H9 (cell line): ENCODE measurements around the gene SLC16A7. TPM values are rescaled to one million over a fixed set of nuclear protein-coding genes. Genes with fewer than 3 reads are reported as not detected.

Source experiments
- DNase-seq: peaks from one replicate; pipeline ENCODE4 v3.0.0-alpha.2; 2017
- H2AFZ ChIP-seq: one replicate; pipeline ENCODE4 v1.6.1; 2013; ENCODE audit warnings: mild to moderate bottlenecking, low read length, control low read depth, moderate library complexity
- H2AK5ac ChIP-seq: 2 replicates; pipeline ENCODE4 v1.6.1; 2013; ENCODE audit warnings: low read length, control low read depth, mixed read lengths; ENCODE audit not compliant: insufficient read length
- H2BK120ac ChIP-seq: one replicate; pipeline ENCODE4 v1.6.1; 2013; ENCODE audit warnings: low read depth, mild to moderate bottlenecking, low read length, control low read depth, inconsistent platforms; ENCODE audit not compliant: poor library complexity, severe bottlenecking
- H2BK12ac ChIP-seq: 2 replicates; pipeline ENCODE4 v1.6.1; 2013; ENCODE audit warnings: low read length, control low read depth, mixed read lengths, low read depth; ENCODE audit not compliant: insufficient read length
- H2BK15ac ChIP-seq: 2 replicates; pipeline ENCODE4 v1.6.1; 2013; ENCODE audit warnings: low read depth, low read length, control low read depth
- H2BK20ac ChIP-seq: one replicate; pipeline ENCODE4 v1.6.1; 2013; ENCODE audit warnings: low read depth, mild to moderate bottlenecking, low read length, control low read depth, inconsistent platforms; ENCODE audit not compliant: poor library complexity, severe bottlenecking
- H2BK5ac ChIP-seq: 2 replicates; pipeline ENCODE4 v1.6.1; 2013; ENCODE audit warnings: low read length, control low read depth, mixed read lengths; ENCODE audit not compliant: insufficient read length
- H3K14ac ChIP-seq: 2 replicates; pipeline ENCODE4 v1.6.1; 2013; ENCODE audit warnings: low read length, control low read depth; ENCODE audit not compliant: insufficient read depth
- H3K18ac ChIP-seq: 2 replicates; pipeline ENCODE4 v1.6.1; 2013; ENCODE audit warnings: low read depth, mild to moderate bottlenecking, mixed read lengths, low read length, control low read depth; ENCODE audit not compliant: insufficient read length
- H3K23ac ChIP-seq: 2 replicates; pipeline ENCODE4 v1.6.1; 2013; ENCODE audit warnings: low read length, control low read depth, mixed read lengths, low read depth; ENCODE audit not compliant: insufficient read length
- H3K23me2 ChIP-seq: 2 replicates; pipeline ENCODE4 v1.6.1; 2013; ENCODE audit warnings: low read depth, mild to moderate bottlenecking, mixed read lengths, low read length, control low read depth; ENCODE audit not compliant: insufficient read length, poor library complexity, severe bottlenecking
- H3K27ac ChIP-seq: 2 replicates; pipeline ENCODE4 v1.5.1; 2013; ENCODE audit warnings: low read length, control low read depth, mixed read lengths, low read depth; ENCODE audit not compliant: insufficient read length
- H3K27me3 ChIP-seq: 2 replicates; pipeline ENCODE4 v1.6.1; 2013; ENCODE audit warnings: low read length, control low read depth, inconsistent platforms; ENCODE audit not compliant: insufficient read depth
- H3K4ac ChIP-seq: 2 replicates; pipeline ENCODE4 v1.6.1; 2013; ENCODE audit warnings: low read depth, mild to moderate bottlenecking, control low read depth, inconsistent platforms, low read length, moderate library complexity
- H3K4me1 ChIP-seq: 2 replicates; pipeline ENCODE4 v1.6.1; 2013; ENCODE audit warnings: low read length, control low read depth, inconsistent platforms; ENCODE audit not compliant: insufficient read depth
- H3K4me2 ChIP-seq: 2 replicates; pipeline ENCODE4 v1.6.1; 2013; ENCODE audit warnings: low read length, control low read depth, mixed read lengths; ENCODE audit not compliant: insufficient read length, insufficient read depth
- H3K56ac ChIP-seq: 2 replicates; pipeline ENCODE4 v1.6.1; 2013; ENCODE audit warnings: low read depth, mild to moderate bottlenecking, mixed read lengths, low read length, control low read depth; ENCODE audit not compliant: insufficient read length
- H3K79me1 ChIP-seq: 2 replicates; pipeline ENCODE4 v1.6.1; 2013; ENCODE audit warnings: low read depth, mild to moderate bottlenecking, moderate library complexity, low read length, control low read depth, inconsistent platforms; ENCODE audit not compliant: insufficient read depth, poor library complexity, severe bottlenecking
- H3K79me2 ChIP-seq: 2 replicates; pipeline ENCODE4 v1.6.1; 2013; ENCODE audit warnings: low read length, control low read depth, inconsistent platforms; ENCODE audit not compliant: insufficient read depth
- H3K9ac ChIP-seq: 2 replicates; pipeline ENCODE4 v1.6.1; 2013; ENCODE audit warnings: low read length, control low read depth, mixed read lengths; ENCODE audit not compliant: insufficient read length; ENCODE audit errors: extremely low read depth
- H3K9me3 ChIP-seq: one replicate; pipeline ENCODE4 v1.6.1; 2013; ENCODE audit warnings: low read depth, low read length, inconsistent platforms; ENCODE audit not compliant: control insufficient read depth
- H3T11ph ChIP-seq: one replicate; pipeline ENCODE4 v1.6.1; 2013; ENCODE audit warnings: mild to moderate bottlenecking, low read length, control low read depth, inconsistent platforms
- H4K20me1 ChIP-seq: one replicate; pipeline ENCODE4 v1.6.1; 2013; ENCODE audit not compliant: control insufficient read depth, insufficient read length, insufficient read depth
- H4K5ac ChIP-seq: 2 replicates; pipeline ENCODE4 v1.6.1; 2013; ENCODE audit warnings: low read depth, mild to moderate bottlenecking, mixed read lengths, low read length, control low read depth; ENCODE audit not compliant: insufficient read length
- H4K8ac ChIP-seq: replicated peaks from 2 replicates; pipeline ENCODE4 v1.6.1; 2013; ENCODE audit warnings: low read length, control low read depth, mixed read lengths, low read depth; ENCODE audit not compliant: insufficient read length
- H4K91ac ChIP-seq: 2 replicates; pipeline ENCODE4 v1.6.1; 2013; ENCODE audit warnings: low read depth, mild to moderate bottlenecking, moderate library complexity, mixed read lengths, low read length, control low read depth; ENCODE audit not compliant: insufficient read length
- H3K27ac Mint-ChIP-seq, 3 experiments: 2 replicates in 2 of 3; 3 replicates in 1 of 3; pipeline ENCODE4 v1.8.0; 2020 to 2021; ENCODE audit warnings: mixed read lengths in 3 of 3, mild to moderate bottlenecking in 1 of 3, moderate library complexity in 1 of 3
- H3K27me3 Mint-ChIP-seq: 2 replicates; pipeline ENCODE4 v1.8.0; 2021; ENCODE audit warnings: low read depth, mild to moderate bottlenecking, moderate library complexity, mixed read lengths
- H3K36me3 Mint-ChIP-seq, 3 experiments: 2 replicates in 2 of 3; 3 replicates in 1 of 3; pipeline ENCODE4 v1.8.0; 2020 to 2021; ENCODE audit warnings: low read depth in 3 of 3, mixed read lengths in 3 of 3; ENCODE audit not compliant: insufficient read depth in 1 of 3
- H3K4me1 Mint-ChIP-seq, 2 experiments: 2 replicates each; pipeline ENCODE4 v1.8.0; 2020; ENCODE audit warnings: mixed read lengths in 2 of 2
- H3K4me3 Mint-ChIP-seq, 2 experiments: 2 replicates in 1 of 2; 3 replicates in 1 of 2; pipeline ENCODE4 v1.8.0; 2020 to 2021; ENCODE audit warnings: mild to moderate bottlenecking in 2 of 2, mixed read lengths in 2 of 2, moderate library complexity in 1 of 2
- H3K9me3 Mint-ChIP-seq, 2 experiments: 2 replicates in 1 of 2; 3 replicates in 1 of 2; pipeline ENCODE4 v1.8.0; 2020; ENCODE audit warnings: mild to moderate bottlenecking in 2 of 2, mixed read lengths in 2 of 2, moderate library complexity in 1 of 2
- WGBS: extraction: QIAGEN DNeasy Blood & Tissue Kit; methylation state at CpG from one replicate; pipeline ENCODE4 v1.1.7; 2013; ENCODE audit warnings: missing lambda C conversion rate, low lambda C conversion rate, mixed read lengths; ENCODE audit not compliant: insufficient read length; ENCODE audit errors: extremely low coverage; 5-methylcytosine and 5-hydroxymethylcytosine counted together
- total RNA-seq: library from RNA; stranded (reverse); gene quantifications from 2 replicates; pipeline ENCODE4 v1.2.1, GENCODE V29; 2021
- TF ChIP-seq, protein P1 (sequence below): fragments of 200-600 bp; sonication (generic); conservative IDR thresholded peaks from 3 replicates; pipeline ENCODE4 v1.8.0; 2021; ENCODE audit warnings: antibody characterized with exemption, mild to moderate bottlenecking

Gene SLC16A7
- total RNA-seq, 1 experiment from 2014 or later = 2.2 TPM

DNA sequence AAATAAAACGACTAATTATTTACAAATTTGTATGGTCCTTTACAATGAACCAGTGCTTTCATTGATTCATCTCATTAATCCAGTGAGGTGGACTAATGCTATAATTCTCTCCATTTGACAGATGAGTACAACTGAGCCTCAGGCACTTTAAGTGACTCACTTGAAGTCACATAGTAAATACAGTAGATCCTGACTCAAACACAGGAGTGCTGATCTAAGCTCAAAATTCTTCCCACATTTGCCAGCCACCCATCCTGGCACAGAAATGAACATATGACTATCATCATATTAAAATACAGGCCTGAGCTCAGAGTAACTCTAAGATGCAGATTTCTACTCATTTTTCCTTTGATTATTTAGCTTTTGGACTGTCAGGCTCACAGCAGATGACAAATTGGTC lies 30.6 kb downstream of the SLC16A7 start:
- Histone ChIP-seq H3K79me1 (no peaks in the 10 kb centered on the region), H2AFZ (no peak overlapping the region), H3K23me2 (no peaks in the 10 kb centered on the region), H3K18ac (no peak overlapping the region), H4K91ac (no peak overlapping the region), H4K8ac (no peak overlapping the region), H2BK15ac (no peak overlapping the region), H2BK20ac (no peak overlapping the region), H3K4me2 (no peak overlapping the region), H3K27me3 (no peaks in the 10 kb centered on the region), H4K20me1 (no peaks in the 10 kb centered on the region), H3K4ac (no peak overlapping the region), H3K9me3 (no peaks in the 10 kb centered on the region), H3K14ac (no peak overlapping the region), H2BK120ac (no peak overlapping the region), H3K27ac (no peak overlapping the region), H3T11ph (no peak overlapping the region), H3K4me1 (no peaks in the 10 kb centered on the region), H3K56ac (no peak overlapping the region), H2AK5ac (no peak overlapping the region), H2BK5ac (no peak overlapping the region), H3K79me2 (no peaks in the 10 kb centered on the region), H3K9ac (no peak overlapping the region), H4K5ac (no peak overlapping the region), H3K23ac (no peak overlapping the region), H2BK12ac (no peak overlapping the region)
- no peak for DNase-seq
- H3K4me1 Mint-ChIP-seq = peaks cover 2 to 3% of the 10 kb centered on the region in 2 experiments; a peak in 3 of 4 replicates
- H3K27ac Mint-ChIP-seq = no peak overlapping the region
- no CpG with 5 or more reads among the region's 1 CpG for WGBS
- H3K36me3 Mint-ChIP-seq = no peaks in the 10 kb centered on the region
- no peaks in the 10 kb centered on the region for H3K9me3 Mint-ChIP-seq
- H3K27me3 Mint-ChIP-seq = no peaks in the 10 kb centered on the region
- no peak overlapping the region for H3K4me3 Mint-ChIP-seq
- TF ChIP-seq, protein P1, sequence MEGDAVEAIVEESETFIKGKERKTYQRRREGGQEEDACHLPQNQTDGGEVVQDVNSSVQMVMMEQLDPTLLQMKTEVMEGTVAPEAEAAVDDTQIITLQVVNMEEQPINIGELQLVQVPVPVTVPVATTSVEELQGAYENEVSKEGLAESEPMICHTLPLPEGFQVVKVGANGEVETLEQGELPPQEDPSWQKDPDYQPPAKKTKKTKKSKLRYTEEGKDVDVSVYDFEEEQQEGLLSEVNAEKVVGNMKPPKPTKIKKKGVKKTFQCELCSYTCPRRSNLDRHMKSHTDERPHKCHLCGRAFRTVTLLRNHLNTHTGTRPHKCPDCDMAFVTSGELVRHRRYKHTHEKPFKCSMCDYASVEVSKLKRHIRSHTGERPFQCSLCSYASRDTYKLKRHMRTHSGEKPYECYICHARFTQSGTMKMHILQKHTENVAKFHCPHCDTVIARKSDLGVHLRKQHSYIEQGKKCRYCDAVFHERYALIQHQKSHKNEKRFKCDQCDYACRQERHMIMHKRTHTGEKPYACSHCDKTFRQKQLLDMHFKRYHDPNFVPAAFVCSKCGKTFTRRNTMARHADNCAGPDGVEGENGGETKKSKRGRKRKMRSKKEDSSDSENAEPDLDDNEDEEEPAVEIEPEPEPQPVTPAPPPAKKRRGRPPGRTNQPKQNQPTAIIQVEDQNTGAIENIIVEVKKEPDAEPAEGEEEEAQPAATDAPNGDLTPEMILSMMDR = no peak
